CD14-positive monocyte (primary cell): Measurements from ENCODE around the gene RGS11. TPM values are rescaled to one million over a fixed set of nuclear protein-coding genes. Genes with fewer than 3 reads are reported as not detected.

ENCODE experiments used
- DNase-seq, 3 donors: peaks; one replicate each; pipeline ENCODE4 v3.0.0-alpha.2; 2011 to 2022
- H2AFZ ChIP-seq: 2 replicates; pipeline ENCODE4 v1.6.0; 2012; ENCODE audit warnings: mild to moderate bottlenecking, low read depth, low read length, inconsistent platforms; ENCODE audit not compliant: insufficient read depth, poor library complexity, severe bottlenecking
- H3K27ac ChIP-seq, 2 donors: 1 replicate in 1 of 2; 2 replicates in 1 of 2; pipeline ENCODE4 v1.5.1; 2012 to 2013; ENCODE audit warnings: low read length in 2 of 2, control low read depth in 1 of 2, inconsistent platforms in 1 of 2, low read depth in 1 of 2, mild to moderate bottlenecking in 1 of 2
- H3K27me3 ChIP-seq, 2 donors: one replicate each; pipeline versions ENCODE4 v1.6.0 to v1.6.1; 2011 to 2013; ENCODE audit warnings: low read length in 2 of 2; ENCODE audit not compliant: control insufficient read depth in 2 of 2, insufficient read depth in 2 of 2
- H3K36me3 ChIP-seq, 2 donors: replicated peaks in 1 of 2; 1 replicate in 1 of 2; 2 replicates in 1 of 2; pipeline versions ENCODE4 v1.5.1 to v1.6.1; 2012 to 2013; ENCODE audit warnings: low read length in 2 of 2, control low read depth in 1 of 2, inconsistent platforms in 1 of 2, mild to moderate bottlenecking in 1 of 2; ENCODE audit not compliant: insufficient read depth in 2 of 2, control insufficient read depth in 1 of 2
- H3K4me1 ChIP-seq, 2 donors: 1 replicate in 1 of 2; 2 replicates in 1 of 2; pipeline versions ENCODE4 v1.5.1 to v1.6.1; 2012 to 2013; ENCODE audit warnings: low read length in 2 of 2, control low read depth in 1 of 2, inconsistent platforms in 1 of 2, mild to moderate bottlenecking in 1 of 2, moderate library complexity in 1 of 2; ENCODE audit not compliant: insufficient read depth in 2 of 2, control insufficient read depth in 1 of 2
- H3K4me2 ChIP-seq: replicated peaks from 2 replicates; pipeline ENCODE3; 2012; ENCODE audit warnings: low read length, moderate library complexity, mild to moderate bottlenecking; ENCODE audit not compliant: poor library complexity, severe bottlenecking; ENCODE audit errors: extremely low read depth
- H3K4me3 ChIP-seq, 3 experiments: fragments of 200-600 bp in 1 of 3; sonication (generic) in 1 of 3; replicated peaks in 1 of 3; 1 replicate in 2 of 3; 2 replicates in 1 of 3; pipeline ENCODE4 v1.5.1; 2011 to 2013; ENCODE audit warnings: low read length in 3 of 3, mild to moderate bottlenecking in 3 of 3, control low read depth in 2 of 3, low read depth in 2 of 3, inconsistent platforms in 1 of 3, moderate library complexity in 1 of 3
- H3K79me2 ChIP-seq: 2 replicates; pipeline ENCODE4 v1.6.0; 2012; ENCODE audit warnings: mild to moderate bottlenecking, control low read depth, inconsistent platforms, low read length, moderate library complexity; ENCODE audit not compliant: insufficient read depth
- H3K9ac ChIP-seq: 2 replicates; pipeline ENCODE4 v1.6.0; 2017; ENCODE audit warnings: low read length, mild to moderate bottlenecking; ENCODE audit not compliant: insufficient read depth, poor library complexity, severe bottlenecking
- H3K9me3 ChIP-seq, 2 donors: replicated peaks in 1 of 2; 1 replicate in 1 of 2; 2 replicates in 1 of 2; pipeline versions ENCODE4 v1.5.1 to v1.6.1; 2012 to 2013; ENCODE audit warnings: low read length in 2 of 2, control low read depth in 1 of 2; ENCODE audit not compliant: control insufficient read depth in 1 of 2, insufficient read depth in 1 of 2
- H4K20me1 ChIP-seq: 2 replicates; pipeline ENCODE4 v1.6.0; 2012; ENCODE audit warnings: mild to moderate bottlenecking, low read length, control low read depth, moderate library complexity; ENCODE audit not compliant: insufficient read depth
- H3K27ac Mint-ChIP-seq, 7 donors: one replicate each; pipeline ENCODE4 v1.8.0; 2020; ENCODE audit warnings: mild to moderate bottlenecking in 7 of 7, mixed read lengths in 7 of 7, moderate library complexity in 6 of 7, inconsistent platforms in 2 of 7
- H3K27me3 Mint-ChIP-seq, 3 donors: one replicate each; pipeline ENCODE4 v1.8.0; 2021 to 2022; ENCODE audit warnings: low read depth in 3 of 3, mild to moderate bottlenecking in 3 of 3, mixed read lengths in 3 of 3, moderate library complexity in 3 of 3, inconsistent platforms in 1 of 3
- H3K36me3 Mint-ChIP-seq, 2 donors: one replicate each; pipeline ENCODE4 v1.8.0; 2020; ENCODE audit warnings: mixed read lengths in 2 of 2, inconsistent platforms in 1 of 2, mild to moderate bottlenecking in 1 of 2
- H3K4me1 Mint-ChIP-seq: one replicate; pipeline ENCODE4 v1.8.0; 2020; ENCODE audit warnings: mild to moderate bottlenecking, mixed read lengths
- H3K4me3 Mint-ChIP-seq, 2 donors: one replicate each; pipeline ENCODE4 v1.8.0; 2020; ENCODE audit warnings: mild to moderate bottlenecking in 2 of 2, mixed read lengths in 2 of 2, moderate library complexity in 1 of 2
- H3K9me3 Mint-ChIP-seq, 7 donors: one replicate each; pipeline ENCODE4 v1.8.0; 2020 to 2022; ENCODE audit warnings: mixed read lengths in 7 of 7, mild to moderate bottlenecking in 6 of 7, moderate library complexity in 6 of 7, inconsistent platforms in 2 of 7
- WGBS: methylation state at CpG from one replicate; pipeline ENCODE4 v1.1.5; 2013; ENCODE audit warnings: missing lambda C conversion rate; ENCODE audit not compliant: insufficient coverage; 5-methylcytosine and 5-hydroxymethylcytosine counted together
- intact Hi-C, 2 donors: fragments of 100-400 bp; cut with micrococcal nuclease; formaldehyde crosslinking; loops; one replicate each; pipeline versions ENCODE4 v1.15.0 to v1.15.1; 2023
- polyA plus RNA-seq, 3 donors: library from polyadenylated mRNA; depleted of rRNA in 1 of 3; unstranded in 2 of 3; stranded (reverse) in 1 of 3; fragments of 300-500 nt in 2 of 3; fragments of >200 nt in 1 of 3; fragmentation: Illumina TruSeq in 2 of 3; gene quantifications; 1 replicate in 2 of 3; 2 replicates in 1 of 3; pipeline ENCODE4 v1.2.3, GENCODE V29; 2012 to 2021
- TF ChIP-seq, protein P1 (sequence below): fragments of 200-600 bp; IDR thresholded peaks from one replicate; pipeline ENCODE4 v1.8.0; 2022; ENCODE audit warnings: antibody characterized with exemption, mild to moderate bottlenecking

The RGS11 gene
- polyA plus RNA-seq, 3 donors = 0.07 TPM; not detected in 2

DNA sequence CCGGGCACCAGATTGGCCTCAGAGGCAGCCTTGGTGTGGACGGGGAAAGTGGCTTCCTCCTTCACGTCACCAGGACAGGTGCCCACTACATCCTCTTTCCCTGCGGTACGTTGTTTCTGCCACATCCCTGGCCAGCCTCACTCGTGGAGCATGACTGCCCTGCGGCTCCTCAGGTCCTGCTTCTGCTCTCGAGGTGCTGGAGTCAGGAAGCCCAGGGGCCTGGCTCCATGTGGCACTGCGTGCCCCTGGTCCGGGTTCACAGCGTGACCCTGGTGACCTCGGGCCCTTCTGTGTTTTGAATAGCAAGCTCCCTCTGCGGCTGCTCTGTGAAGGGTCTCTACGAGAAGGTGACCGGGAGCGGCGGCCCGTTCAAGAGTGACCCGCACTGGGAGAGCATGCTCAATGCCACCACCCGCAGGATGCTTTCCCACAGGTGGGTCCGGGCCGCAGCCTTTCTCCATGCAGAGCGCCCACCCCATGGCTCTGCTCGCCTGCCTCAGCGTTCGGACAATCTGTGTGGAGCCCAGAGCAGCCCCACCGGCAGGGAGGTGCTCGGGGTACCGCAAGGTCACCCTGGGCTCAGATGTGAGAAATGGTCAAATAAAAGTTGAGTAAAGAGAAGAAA lies 13.5 kb downstream of the RGS11 start:
- peaks cover 0 to under 1% (median 0%) of the 10 kb centered on the region in 7 donors for H3K9me3 Mint-ChIP-seq
- peak overlapping the region in 2 of 7 donors; percentile 33 to 70 for H3K27ac Mint-ChIP-seq
- TF ChIP-seq, protein P1, sequence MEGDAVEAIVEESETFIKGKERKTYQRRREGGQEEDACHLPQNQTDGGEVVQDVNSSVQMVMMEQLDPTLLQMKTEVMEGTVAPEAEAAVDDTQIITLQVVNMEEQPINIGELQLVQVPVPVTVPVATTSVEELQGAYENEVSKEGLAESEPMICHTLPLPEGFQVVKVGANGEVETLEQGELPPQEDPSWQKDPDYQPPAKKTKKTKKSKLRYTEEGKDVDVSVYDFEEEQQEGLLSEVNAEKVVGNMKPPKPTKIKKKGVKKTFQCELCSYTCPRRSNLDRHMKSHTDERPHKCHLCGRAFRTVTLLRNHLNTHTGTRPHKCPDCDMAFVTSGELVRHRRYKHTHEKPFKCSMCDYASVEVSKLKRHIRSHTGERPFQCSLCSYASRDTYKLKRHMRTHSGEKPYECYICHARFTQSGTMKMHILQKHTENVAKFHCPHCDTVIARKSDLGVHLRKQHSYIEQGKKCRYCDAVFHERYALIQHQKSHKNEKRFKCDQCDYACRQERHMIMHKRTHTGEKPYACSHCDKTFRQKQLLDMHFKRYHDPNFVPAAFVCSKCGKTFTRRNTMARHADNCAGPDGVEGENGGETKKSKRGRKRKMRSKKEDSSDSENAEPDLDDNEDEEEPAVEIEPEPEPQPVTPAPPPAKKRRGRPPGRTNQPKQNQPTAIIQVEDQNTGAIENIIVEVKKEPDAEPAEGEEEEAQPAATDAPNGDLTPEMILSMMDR = no peak
- H3K4me2 ChIP-seq = no peak overlapping the region
- intact Hi-C loops = no loop called here
- no peaks in the 10 kb centered on the region for H3K4me1 ChIP-seq
- WGBS = 96% methylated on average over 25 of the region's 29 CpGs
- H3K4me1 Mint-ChIP-seq = peaks cover 5% of the 10 kb centered on the region
- H3K27me3 ChIP-seq = no peaks in the 10 kb centered on the region
- H3K36me3 ChIP-seq = peaks cover 51 to 53% of the 10 kb centered on the region in 2 donors
- no peaks in the 10 kb centered on the region for H4K20me1 ChIP-seq
- no peaks in the 10 kb centered on the region for H3K27me3 Mint-ChIP-seq
- H3K9ac ChIP-seq = no peak overlapping the region
- no peak overlapping the region for H2AFZ ChIP-seq
- no peaks in the 10 kb centered on the region for H3K79me2 ChIP-seq
- peaks cover 50 to 68% of the 10 kb centered on the region in 2 donors for H3K36me3 Mint-ChIP-seq
- H3K4me3 ChIP-seq = no peak overlapping the region
- no peak for DNase-seq
- no peak overlapping the region for H3K4me3 Mint-ChIP-seq
- no peak overlapping the region for H3K27ac ChIP-seq
- H3K9me3 ChIP-seq = no peaks in the 10 kb centered on the region

DNA sequence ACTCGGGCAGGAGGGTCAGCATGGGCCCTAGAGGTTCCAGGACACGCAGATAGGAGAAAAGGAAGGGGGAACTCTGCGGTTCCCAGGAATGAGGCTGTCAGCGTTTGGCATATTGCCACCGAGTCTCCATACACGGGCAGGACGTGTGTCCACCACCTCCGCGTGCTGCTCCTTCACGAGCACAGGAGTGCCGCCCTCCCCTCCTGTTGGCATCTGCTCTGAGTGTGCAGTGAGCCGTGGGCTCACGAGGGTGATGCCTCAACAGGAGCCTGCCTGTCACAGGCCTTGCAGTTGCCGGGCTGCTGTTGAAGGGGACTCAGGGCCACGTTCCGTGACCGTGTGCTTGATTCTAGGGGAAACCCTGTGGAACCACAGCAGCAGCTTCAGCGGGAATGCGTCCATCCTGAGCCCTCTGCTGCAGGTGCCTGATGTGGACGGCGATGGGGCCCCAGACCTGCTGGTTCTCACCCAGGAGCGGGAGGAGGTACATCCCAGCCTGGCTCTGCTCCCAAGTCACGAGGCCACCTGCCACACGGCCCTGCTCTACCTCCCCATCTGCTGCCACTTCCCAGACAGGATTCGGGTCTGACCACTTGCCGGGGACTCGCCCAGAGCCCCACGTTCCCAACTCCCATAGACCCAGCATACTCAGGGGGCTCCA lies 14.6 kb downstream of the RGS11 start:
- intact Hi-C loops = no loop called here

More for the DNA sequence above, 14.6 kb downstream of the RGS11 start:
- Histone ChIP-seq H3K79me2 (no peaks in the 10 kb centered on the region), H3K4me1 (no peaks in the 10 kb centered on the region), H3K36me3 (peaks cover 52 to 53% of the 10 kb centered on the region in 2 donors), H3K4me2 (no peak overlapping the region), H2AFZ (no peak overlapping the region), H3K27me3 (no peaks in the 10 kb centered on the region), H3K9me3 (no peaks in the 10 kb centered on the region), H3K4me3 (no peak overlapping the region), H4K20me1 (no peaks in the 10 kb centered on the region), H3K27ac (no peak overlapping the region), H3K9ac (no peak overlapping the region)
- H3K27me3 Mint-ChIP-seq = no peaks in the 10 kb centered on the region
- H3K36me3 Mint-ChIP-seq = peaks cover 52 to 76% of the 10 kb centered on the region in 2 donors
- peaks cover 5% of the 10 kb centered on the region for H3K4me1 Mint-ChIP-seq
- TF ChIP-seq, protein P1 = no peak
- no peaks in the 10 kb centered on the region for H3K9me3 Mint-ChIP-seq
- no peak overlapping the region for H3K4me3 Mint-ChIP-seq
- 96% methylated on average over 26 of the region's 28 CpGs for WGBS
- no peak overlapping the region for H3K27ac Mint-ChIP-seq
- DNase-seq = no peak
